Hepatocyte (in vitro differentiated cells): ENCODE data around the gene WNT7A. TPM values are rescaled to one million over a fixed set of nuclear protein-coding genes. Genes with fewer than 3 reads are reported as not detected.

ENCODE experiments used
- DNase-seq: peaks from one replicate; pipeline ENCODE4 v3.0.0-alpha.2; 2016; ENCODE audit warnings: low spot score
- H2AFZ ChIP-seq: fragments of 200-600 bp; sonication (generic); 2 replicates; pipeline ENCODE4 v1.6.0; 2016; ENCODE audit warnings: antibody characterized with exemption, mild to moderate bottlenecking
- H3K27ac ChIP-seq: fragments of 200-600 bp; sonication (generic); 2 replicates; pipeline ENCODE4 v1.5.1; 2016; ENCODE audit warnings: mild to moderate bottlenecking
- H3K27me3 ChIP-seq: fragments of 200-600 bp; sonication (generic); 2 replicates; pipeline ENCODE4 v1.6.1; 2016
- H3K36me3 ChIP-seq: fragments of 200-600 bp; sonication (generic); replicated peaks from 2 replicates; pipeline ENCODE4 v1.5.1; 2016; ENCODE audit warnings: low read depth; ENCODE audit not compliant: insufficient read depth
- H3K4me1 ChIP-seq: fragments of 200-600 bp; sonication (generic); 2 replicates; pipeline ENCODE4 v1.5.1; 2016; ENCODE audit warnings: mild to moderate bottlenecking, moderate library complexity; ENCODE audit not compliant: insufficient read depth
- H3K4me2 ChIP-seq: fragments of 200-600 bp; sonication (generic); 2 replicates; pipeline ENCODE4 v1.6.0; 2016
- H3K4me3 ChIP-seq: fragments of 200-600 bp; sonication (generic); 2 replicates; pipeline ENCODE4 v1.5.1; 2016; ENCODE audit warnings: mild to moderate bottlenecking
- H3K79me2 ChIP-seq: fragments of 200-600 bp; sonication (generic); 2 replicates; pipeline ENCODE4 v1.6.0; 2017; ENCODE audit warnings: mild to moderate bottlenecking
- H3K9me2 ChIP-seq: fragments of 200-600 bp; sonication (generic); replicated peaks from 2 replicates; pipeline ENCODE4 v1.6.0; 2017; ENCODE audit warnings: mild to moderate bottlenecking; ENCODE audit not compliant: insufficient read depth
- H3K9me3 ChIP-seq: fragments of 200-600 bp; sonication (generic); 2 replicates; pipeline ENCODE4 v1.5.1; 2016; ENCODE audit warnings: low read depth, mild to moderate bottlenecking
- H4K20me1 ChIP-seq: fragments of 200-600 bp; sonication (generic); 2 replicates; pipeline ENCODE4 v1.6.0; 2016; ENCODE audit warnings: mild to moderate bottlenecking; ENCODE audit not compliant: insufficient read depth, poor library complexity, severe bottlenecking
- EZH2 ChIP-seq: fragments of 200-600 bp; sonication (generic); IDR thresholded peaks from 2 replicates; pipeline ENCODE4 v1.6.1; 2016; ENCODE audit warnings: antibody characterized with exemption, mild to moderate bottlenecking, borderline replicate concordance
- EZH2phosphoT487 ChIP-seq: fragments of 200-600 bp; sonication (generic); IDR thresholded peaks from one replicate; pipeline ENCODE4 v1.6.1; 2018; ENCODE audit warnings: antibody characterized with exemption, mild to moderate bottlenecking, low read depth, moderate library complexity; ENCODE audit not compliant: unreplicated experiment, severe bottlenecking
- WGBS: methylation state at CpG from one replicate; pipeline ENCODE4 v1.1.6; 2016; ENCODE audit warnings: low lambda C conversion rate; ENCODE audit errors: missing lambda C conversion rate; 5-methylcytosine and 5-hydroxymethylcytosine counted together
- polyA plus RNA-seq: library from polyadenylated mRNA; unstranded; fragments of >200 nt; fragmentation: Nextera tagmentation; extraction: Ambion mirVana; gene quantifications from 2 replicates; pipeline ENCODE4 v1.2.1, GENCODE V29; 2016
- total RNA-seq: library from RNA; depleted of rRNA; stranded (reverse); fragments of >200 nt; gene quantifications from 2 replicates; pipeline ENCODE4 v1.2.3, GENCODE V29; 2014
- TF ChIP-seq, protein P1 (sequence below): fragments of 200-600 bp; sonication (generic); IDR thresholded peaks from 2 replicates; pipeline ENCODE4 v1.5.1; 2016; ENCODE audit warnings: antibody characterized with exemption, mild to moderate bottlenecking; ENCODE audit not compliant: poor library complexity

WNT7A gene
- total and polyA plus RNA-seq, 2 experiments from 2014 or later, result 0.04 to 0.13 TPM

DNA sequence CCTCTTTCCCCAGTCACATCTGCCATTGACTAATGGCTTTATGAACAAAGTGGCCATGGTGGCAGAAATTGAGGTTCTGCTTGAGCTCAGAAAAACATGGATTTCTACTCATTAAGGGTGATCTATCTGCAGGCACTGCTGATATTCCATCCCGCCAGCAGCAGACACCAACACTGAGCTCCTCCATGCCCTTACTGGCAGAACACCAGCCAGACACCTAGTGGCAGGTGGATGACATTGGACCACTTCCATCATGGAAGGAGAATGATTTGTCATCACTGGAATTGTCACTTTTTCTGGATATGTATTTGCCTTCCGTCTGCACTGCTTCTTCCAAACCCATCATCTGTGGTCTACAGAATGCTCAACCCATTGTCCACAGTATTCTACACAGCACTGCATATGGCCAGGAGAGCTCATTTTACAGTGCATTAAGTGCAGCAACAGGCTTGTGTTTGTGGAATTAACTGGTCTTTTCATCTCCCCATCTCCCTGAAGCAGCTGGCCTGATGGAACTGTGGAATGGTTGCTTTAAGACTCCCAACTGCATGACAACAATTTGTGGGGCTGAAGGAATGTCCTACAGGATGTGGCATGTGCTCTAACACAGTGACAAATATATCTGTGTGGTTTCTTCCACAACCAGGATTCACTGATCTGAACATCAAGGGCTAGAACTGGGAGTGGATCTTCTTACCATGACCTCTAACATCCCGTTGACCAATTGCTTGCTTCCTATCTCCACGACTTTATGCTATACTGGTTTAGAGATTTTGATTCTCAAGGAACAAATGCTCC lies 103.4 kb downstream of the WNT7A start:
- Histone ChIP-seq H3K9me2 (no peaks in the 10 kb centered on the region), H3K79me2 (no peaks in the 10 kb centered on the region), H3K4me1 (no peaks in the 10 kb centered on the region), H3K27me3 (no peaks in the 10 kb centered on the region), H2AFZ (no peak overlapping the region), H3K4me3 (no peak overlapping the region), H3K9me3 (no peaks in the 10 kb centered on the region), H3K36me3 (no peaks in the 10 kb centered on the region), H3K27ac (no peak overlapping the region), H4K20me1 (no peaks in the 10 kb centered on the region), H3K4me2 (no peak overlapping the region)
- WGBS, result 82% methylated on average over 4 of the region's 4 CpGs
- DNase-seq, result no peak
- no peak for TF ChIP-seq EZH2

DNA sequence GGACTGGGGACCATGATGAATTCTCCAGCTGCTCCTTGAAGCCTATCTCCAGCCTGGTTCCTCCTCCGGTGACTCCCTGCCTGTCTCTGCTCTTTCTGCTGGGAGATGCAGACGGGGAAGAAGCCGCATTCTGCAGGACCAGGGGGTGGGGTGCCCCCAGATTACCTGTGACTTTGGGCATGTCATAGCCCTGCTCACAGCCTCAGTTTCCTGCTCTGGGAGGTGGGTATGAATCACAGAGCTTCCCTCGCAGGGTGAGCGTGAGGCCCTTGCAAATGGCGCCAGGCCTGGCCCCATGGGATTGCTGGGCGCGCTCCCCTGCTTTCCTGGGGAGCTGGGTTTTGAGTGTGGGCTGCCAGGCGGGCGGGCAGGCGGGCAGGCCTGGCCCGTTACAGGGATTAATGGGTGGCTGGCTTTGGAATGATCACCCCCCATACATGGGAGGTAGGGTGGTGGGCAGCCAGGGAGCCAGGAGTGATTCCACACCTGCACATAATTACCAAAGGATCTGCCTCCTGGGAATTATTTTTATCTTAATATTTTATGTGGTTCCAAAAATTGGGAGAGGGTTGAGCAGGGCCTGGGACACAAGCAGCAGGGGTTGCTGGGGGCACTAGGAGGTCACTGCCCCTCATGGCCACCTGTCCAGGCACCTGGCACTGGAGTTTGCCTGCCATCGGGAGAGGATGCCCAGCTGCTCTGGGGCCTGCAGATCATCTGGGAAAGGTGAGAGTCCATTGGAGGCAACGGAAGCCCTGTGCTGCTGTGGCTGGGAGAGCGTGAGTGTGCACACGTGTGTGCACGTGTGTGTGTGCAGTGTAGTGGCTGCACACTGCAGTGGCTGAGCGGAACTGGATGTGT lies 106.8 kb downstream of the WNT7A start:
- H4K20me1 ChIP-seq, result no peaks in the 10 kb centered on the region
- H3K4me1 ChIP-seq, result peaks cover 11% of the 10 kb centered on the region
- H2AFZ ChIP-seq, result no peak overlapping the region
- no peak overlapping the region for H3K27ac ChIP-seq
- H3K27me3 ChIP-seq, result no peaks in the 10 kb centered on the region
- no peaks in the 10 kb centered on the region for H3K9me3 ChIP-seq
- H3K9me2 ChIP-seq, result no peaks in the 10 kb centered on the region
- H3K79me2 ChIP-seq, result no peaks in the 10 kb centered on the region
- 92% methylated on average over 18 of the region's 18 CpGs for WGBS
- no peak overlapping the region for H3K4me3 ChIP-seq
- no peak overlapping the region for H3K4me2 ChIP-seq
- TF ChIP-seq, protein P1, sequence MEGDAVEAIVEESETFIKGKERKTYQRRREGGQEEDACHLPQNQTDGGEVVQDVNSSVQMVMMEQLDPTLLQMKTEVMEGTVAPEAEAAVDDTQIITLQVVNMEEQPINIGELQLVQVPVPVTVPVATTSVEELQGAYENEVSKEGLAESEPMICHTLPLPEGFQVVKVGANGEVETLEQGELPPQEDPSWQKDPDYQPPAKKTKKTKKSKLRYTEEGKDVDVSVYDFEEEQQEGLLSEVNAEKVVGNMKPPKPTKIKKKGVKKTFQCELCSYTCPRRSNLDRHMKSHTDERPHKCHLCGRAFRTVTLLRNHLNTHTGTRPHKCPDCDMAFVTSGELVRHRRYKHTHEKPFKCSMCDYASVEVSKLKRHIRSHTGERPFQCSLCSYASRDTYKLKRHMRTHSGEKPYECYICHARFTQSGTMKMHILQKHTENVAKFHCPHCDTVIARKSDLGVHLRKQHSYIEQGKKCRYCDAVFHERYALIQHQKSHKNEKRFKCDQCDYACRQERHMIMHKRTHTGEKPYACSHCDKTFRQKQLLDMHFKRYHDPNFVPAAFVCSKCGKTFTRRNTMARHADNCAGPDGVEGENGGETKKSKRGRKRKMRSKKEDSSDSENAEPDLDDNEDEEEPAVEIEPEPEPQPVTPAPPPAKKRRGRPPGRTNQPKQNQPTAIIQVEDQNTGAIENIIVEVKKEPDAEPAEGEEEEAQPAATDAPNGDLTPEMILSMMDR, result no peak
- TF ChIP-seq EZH2phosphoT487, result no peak
- no peak for TF ChIP-seq EZH2
- no peaks in the 10 kb centered on the region for H3K36me3 ChIP-seq
- no peak for DNase-seq

DNA sequence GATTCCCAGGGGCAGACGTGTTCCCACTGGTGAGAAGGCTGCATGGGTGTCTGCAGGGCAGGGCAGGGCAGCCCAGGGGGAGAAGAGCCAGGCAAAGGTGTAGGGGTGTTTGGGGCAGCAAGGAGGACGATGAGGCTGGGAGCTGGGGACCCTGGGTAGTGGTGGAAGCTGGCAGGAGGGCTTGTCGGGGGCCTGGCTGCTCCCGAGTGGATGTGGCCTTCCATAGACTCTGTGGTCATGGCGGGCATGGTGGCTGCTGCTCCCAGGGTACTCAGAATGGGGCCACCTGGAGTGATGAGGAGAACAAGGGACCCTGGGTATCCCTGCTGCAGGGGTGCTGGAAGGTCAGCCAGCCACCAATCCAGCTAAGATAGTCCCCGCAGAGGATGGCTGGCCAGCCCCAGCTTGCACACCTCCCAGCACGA lies 107.5 kb downstream of the WNT7A start:
- no peaks in the 10 kb centered on the region for H3K36me3 ChIP-seq
- no peaks in the 10 kb centered on the region for H3K79me2 ChIP-seq
- no peak overlapping the region for H2AFZ ChIP-seq
- DNase-seq, result no peak
- H4K20me1 ChIP-seq, result no peaks in the 10 kb centered on the region
- no peaks in the 10 kb centered on the region for H3K27me3 ChIP-seq
- H3K9me3 ChIP-seq, result no peaks in the 10 kb centered on the region
- 80% methylated on average over 7 of the region's 7 CpGs for WGBS
- H3K9me2 ChIP-seq, result no peaks in the 10 kb centered on the region
- no peak overlapping the region for H3K4me3 ChIP-seq
- peaks cover 11% of the 10 kb centered on the region for H3K4me1 ChIP-seq
- H3K4me2 ChIP-seq, result no peak overlapping the region
- TF ChIP-seq, protein P1, result no peak
- TF ChIP-seq EZH2 (no peak), EZH2phosphoT487 (no peak)
- no peak overlapping the region for H3K27ac ChIP-seq

DNA sequence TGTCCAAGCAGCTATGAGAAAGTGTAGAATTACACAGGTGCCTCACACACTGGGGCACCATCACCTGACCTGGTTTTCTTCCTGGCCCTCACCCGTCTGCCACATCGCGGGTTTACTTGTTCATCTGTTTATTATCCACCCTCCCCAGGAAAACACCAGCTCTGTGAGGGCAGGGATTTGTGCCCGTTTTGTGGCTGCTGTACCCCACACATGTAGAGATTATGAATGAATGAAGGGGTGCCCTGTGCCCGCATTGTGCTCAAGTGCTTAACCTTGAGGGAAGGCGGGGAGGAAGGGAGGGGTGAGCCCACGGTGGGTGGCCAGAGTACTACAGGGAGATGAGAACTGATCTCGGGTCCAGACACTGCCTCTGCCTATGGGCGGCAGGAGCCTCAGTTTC lies 108.4 kb downstream of the WNT7A start:
- Histone ChIP-seq H3K27ac (no peak overlapping the region), H2AFZ (no peak overlapping the region), H3K4me1 (peaks cover 11% of the 10 kb centered on the region), H3K9me2 (no peaks in the 10 kb centered on the region), H3K79me2 (no peaks in the 10 kb centered on the region), H3K4me3 (no peak overlapping the region), H4K20me1 (no peaks in the 10 kb centered on the region), H3K9me3 (no peaks in the 10 kb centered on the region), H3K27me3 (no peaks in the 10 kb centered on the region), H3K36me3 (no peaks in the 10 kb centered on the region), H3K4me2 (no peak overlapping the region)
- no peak for DNase-seq
- 84% methylated on average over 9 of the region's 9 CpGs for WGBS
- no peak for TF ChIP-seq EZH2phosphoT487
- no peak for TF ChIP-seq EZH2
- TF ChIP-seq, protein P1, result no peak
